GM19240 (cell line): ENCODE data around the gene MAPK8IP3.
"Not testable (repeated sequence)": the region's sequence is repeated elsewhere in the genome, so short reads cannot be mapped to it uniquely, and the experiment has no call there.

Experiments used
- DNase-seq: peaks from one replicate; pipeline ENCODE4 v3.0.0; 2011; ENCODE audit warnings: low spot score; ENCODE audit not compliant: insufficient read length

MAPK8IP3 gene

GRCh38 chr16:1786242-1787055 is 80.5 kb downstream of the MAPK8IP3 start:
- no peak for DNase-seq

GRCh38 chr16:1787056-1787321 is 81.0 kb downstream of the MAPK8IP3 start:
- no peak for DNase-seq

- DNase-seq = no peak
These were observed 81.5 kb downstream of the MAPK8IP3 start for GRCh38 chr16:1787322-1788094.

- no peak for DNase-seq
These were observed 82.2 kb downstream of the MAPK8IP3 start for GRCh38 chr16:1788095-1788707.

- no peak for DNase-seq
These were observed 82.7 kb downstream of the MAPK8IP3 start for GRCh38 chr16:1788708-1789100.

GRCh38 chr16:1789643-1790045 is 83.6 kb downstream of the MAPK8IP3 start:
- no peak for DNase-seq

- DNase-seq = no peak
These were observed 84.2 kb downstream of the MAPK8IP3 start for GRCh38 chr16:1790261-1790610.

GRCh38 chr16:1790611-1791255 is 84.7 kb downstream of the MAPK8IP3 start:
- DNase-seq = no peak

GRCh38 chr16:1791256-1791942 is 85.4 kb downstream of the MAPK8IP3 start:
- DNase-seq = no peak

- DNase-seq = no peak
These were observed 86.2 kb downstream of the MAPK8IP3 start for GRCh38 chr16:1791943-1792812.

GRCh38 chr16:1792836-1793577 is 87.0 kb downstream of the MAPK8IP3 start:
- DNase-seq = no peak

- no peak for DNase-seq
These were observed 87.7 kb downstream of the MAPK8IP3 start, which contains the start of gene IGFALS for GRCh38 chr16:1793578-1794220. TSS of gene IGFALS (minus strand) at chr16:1793705. CDS start at chr16:1793652, 53 bp downstream.

GRCh38 chr16:1794221-1794871 is 88.4 kb downstream of the MAPK8IP3 start:
- no peak for DNase-seq

- no peak for DNase-seq
These were observed 89.1 kb downstream of the MAPK8IP3 start for GRCh38 chr16:1794908-1795666.

GRCh38 chr16:1799263-1799662 is 93.3 kb downstream of the MAPK8IP3 start:
- DNase-seq = not testable (repeated sequence)

GRCh38 chr16:1800701-1801100 is 94.7 kb downstream of the MAPK8IP3 start:
- no peak for DNase-seq

GRCh38 chr16:1807626-1808025 is 101.6 kb downstream of the MAPK8IP3 start:
- no peak for DNase-seq

GRCh38 chr16:1808691-1809090 is 102.7 kb downstream of the MAPK8IP3 start:
- DNase-seq = no peak
